ENCODE measurements around the gene BCL11A. TPM values are rescaled to one million over a fixed set of nuclear protein-coding genes. Genes with fewer than 3 reads are reported as not detected.

BCL11A gene
- total RNA-seq, 1 donor from 2014 or later: 2.2 TPM

GRCh38 chr2:60523963-60524362 lies 29.5 kb downstream of the BCL11A start:
- H3K27ac Mint-ChIP-seq (ENCODE audit: unreplicated experiment): no peak overlapping the region
- H3K27me3 Mint-ChIP-seq (ENCODE audit: low read depth): peaks cover 19% of the 10 kb centered on the region
- H3K36me3 Mint-ChIP-seq (ENCODE audit: low read depth): no peaks in the 10 kb centered on the region
- no peak for DNase-seq (ENCODE audit: low read depth, low spot score)
- H3K4me1 Mint-ChIP-seq: peaks cover 22% of the 10 kb centered on the region
- no peak overlapping the region for H3K4me3 Mint-ChIP-seq
- no peaks in the 10 kb centered on the region for H3K9me3 Mint-ChIP-seq
- TF ChIP-seq CTCF (conservative IDR thresholded peaks at IDR 0.05): no peak

- no peak overlapping the region for H3K27ac Mint-ChIP-seq (ENCODE audit: unreplicated experiment)
- no peak for DNase-seq (ENCODE audit: low read depth, low spot score)
These were observed 31.0 kb downstream of the BCL11A start for GRCh38 chr2:60522462-60522861.

GRCh38 chr2:60521626-60522025 lies 31.8 kb downstream of the BCL11A start:
- H3K27ac Mint-ChIP-seq (ENCODE audit: unreplicated experiment): no peak overlapping the region
- H3K4me1 Mint-ChIP-seq: peaks cover 22% of the 10 kb centered on the region

More at GRCh38 chr2:60522462-60522861, 31.0 kb downstream of the BCL11A start:
- Mint-ChIP-seq H3K27me3 (ENCODE audit: low read depth) (peaks cover 7% of the 10 kb centered on the region), H3K4me1 (peaks cover 22% of the 10 kb centered on the region), H3K9me3 (no peaks in the 10 kb centered on the region), H3K4me3 (no peak overlapping the region), H3K36me3 (ENCODE audit: low read depth) (no peaks in the 10 kb centered on the region)
- TF ChIP-seq CTCF (conservative IDR thresholded peaks at IDR 0.05): no peak

GRCh38 chr2:60520917-60521539 lies 32.4 kb downstream of the BCL11A start:
- Mint-ChIP-seq H3K27me3 (ENCODE audit: low read depth) (no peaks in the 10 kb centered on the region), H3K4me3 (no peak overlapping the region), H3K9me3 (no peaks in the 10 kb centered on the region), H3K36me3 (ENCODE audit: low read depth) (no peaks in the 10 kb centered on the region), H3K4me1 (peaks cover 22% of the 10 kb centered on the region), H3K27ac (ENCODE audit: unreplicated experiment) (no peak overlapping the region)
- no peak for TF ChIP-seq CTCF (conservative IDR thresholded peaks at IDR 0.05)
- DNase-seq (ENCODE audit: low read depth, low spot score): no peak

More at GRCh38 chr2:60521626-60522025, 31.8 kb downstream of the BCL11A start:
- Mint-ChIP-seq H3K9me3 (no peaks in the 10 kb centered on the region), H3K27me3 (ENCODE audit: low read depth) (peaks cover 2% of the 10 kb centered on the region), H3K36me3 (ENCODE audit: low read depth) (no peaks in the 10 kb centered on the region), H3K4me3 (no peak overlapping the region)
- no peak for TF ChIP-seq CTCF (conservative IDR thresholded peaks at IDR 0.05)
- DNase-seq (ENCODE audit: low read depth, low spot score): no peak

- Mint-ChIP-seq H3K9me3 (no peaks in the 10 kb centered on the region), H3K4me3 (no peak overlapping the region), H3K4me1 (peaks cover 22% of the 10 kb centered on the region), H3K27me3 (ENCODE audit: low read depth) (no peaks in the 10 kb centered on the region), H3K27ac (ENCODE audit: unreplicated experiment) (no peak overlapping the region), H3K36me3 (ENCODE audit: low read depth) (no peaks in the 10 kb centered on the region)
- TF ChIP-seq CTCF (conservative IDR thresholded peaks at IDR 0.05): no peak
- no peak for DNase-seq (ENCODE audit: low read depth, low spot score)
These were observed 33.1 kb downstream of the BCL11A start for GRCh38 chr2:60520151-60520876.

All from neural crest cell (in vitro differentiated cells).